ENCODE results near the gene EXOC4. TPM values are rescaled to one million over a fixed set of nuclear protein-coding genes. Genes with fewer than 3 reads are reported as not detected.

EXOC4 gene
- total RNA-seq, 3 donors from 2014 or later: 23.9 to 30.4 (median 26.0) TPM

GRCh38 chr7:134041477-134041876 lies 788.6 kb downstream of the EXOC4 start:
- no peaks in the 10 kb centered on the region for H3K9me3 Mint-ChIP-seq
- ATAC-seq: no peak
- H3K36me3 Mint-ChIP-seq (ENCODE audit: insufficient read depth): peaks cover 29% of the 10 kb centered on the region
- H3K4me1 Mint-ChIP-seq (ENCODE audit: low read depth): no peaks in the 10 kb centered on the region
- no peak for DNase-seq
- no peaks in the 10 kb centered on the region for H3K27me3 Mint-ChIP-seq (ENCODE audit: low read depth)
- H3K4me3 Mint-ChIP-seq: no peak overlapping the region

- H3K27me3 Mint-ChIP-seq (ENCODE audit: low read depth): no peaks in the 10 kb centered on the region
- no peak for DNase-seq
- H3K4me1 Mint-ChIP-seq (ENCODE audit: low read depth): no peaks in the 10 kb centered on the region
- no peaks in the 10 kb centered on the region for H3K9me3 Mint-ChIP-seq
- H3K36me3 Mint-ChIP-seq (ENCODE audit: insufficient read depth): peaks cover 25% of the 10 kb centered on the region
- H3K4me3 Mint-ChIP-seq: no peak overlapping the region
- ATAC-seq: no peak
Measured at GRCh38 chr7:134042307-134042706, 789.4 kb downstream of the EXOC4 start.

GRCh38 chr7:134044682-134045081 lies 791.8 kb downstream of the EXOC4 start:
- H3K27me3 Mint-ChIP-seq (ENCODE audit: low read depth): no peaks in the 10 kb centered on the region
- DNase-seq: no peak
- no peak overlapping the region for H3K4me3 Mint-ChIP-seq
- no peak for ATAC-seq
- no peaks in the 10 kb centered on the region for H3K4me1 Mint-ChIP-seq (ENCODE audit: low read depth)
- peaks cover 27% of the 10 kb centered on the region for H3K36me3 Mint-ChIP-seq (ENCODE audit: insufficient read depth)
- H3K9me3 Mint-ChIP-seq: no peaks in the 10 kb centered on the region

- ATAC-seq: no peak
- Mint-ChIP-seq H3K4me3 (no peak overlapping the region), H3K4me1 (ENCODE audit: low read depth) (no peaks in the 10 kb centered on the region), H3K9me3 (no peaks in the 10 kb centered on the region), H3K27me3 (ENCODE audit: low read depth) (no peaks in the 10 kb centered on the region), H3K36me3 (ENCODE audit: insufficient read depth) (peaks cover 24% of the 10 kb centered on the region)
- no peak for DNase-seq
Measured at GRCh38 chr7:134045716-134046115, 792.8 kb downstream of the EXOC4 start.

- Mint-ChIP-seq H3K9me3 (no peaks in the 10 kb centered on the region), H3K4me3 (no peak overlapping the region), H3K4me1 (ENCODE audit: low read depth) (no peaks in the 10 kb centered on the region)
Measured at GRCh38 chr7:134046594-134047128, 793.8 kb downstream of the EXOC4 start.

GRCh38 chr7:134047675-134048074 lies 794.8 kb downstream of the EXOC4 start:
- H3K4me3 Mint-ChIP-seq: no peak overlapping the region
- H3K9me3 Mint-ChIP-seq: no peaks in the 10 kb centered on the region
- ATAC-seq: no peak
- no peaks in the 10 kb centered on the region for H3K27me3 Mint-ChIP-seq (ENCODE audit: low read depth)
- DNase-seq: no peak
- no peaks in the 10 kb centered on the region for H3K4me1 Mint-ChIP-seq (ENCODE audit: low read depth)
- peaks cover 24% of the 10 kb centered on the region for H3K36me3 Mint-ChIP-seq (ENCODE audit: insufficient read depth)

More at GRCh38 chr7:134046594-134047128, 793.8 kb downstream of the EXOC4 start:
- no peak for ATAC-seq
- no peak for DNase-seq
- H3K27me3 Mint-ChIP-seq (ENCODE audit: low read depth): no peaks in the 10 kb centered on the region
- H3K36me3 Mint-ChIP-seq (ENCODE audit: insufficient read depth): peaks cover 24% of the 10 kb centered on the region

GRCh38 chr7:134048166-134048565 lies 795.3 kb downstream of the EXOC4 start:
- Mint-ChIP-seq H3K36me3 (ENCODE audit: insufficient read depth) (peaks cover 22% of the 10 kb centered on the region), H3K27me3 (ENCODE audit: low read depth) (no peaks in the 10 kb centered on the region), H3K4me1 (ENCODE audit: low read depth) (no peaks in the 10 kb centered on the region), H3K4me3 (no peak overlapping the region), H3K9me3 (no peaks in the 10 kb centered on the region)
- no peak for DNase-seq
- ATAC-seq: no peak

GRCh38 chr7:134051020-134051419 lies 798.1 kb downstream of the EXOC4 start:
- ATAC-seq: no peak
- Mint-ChIP-seq H3K9me3 (no peaks in the 10 kb centered on the region), H3K27me3 (ENCODE audit: low read depth) (no peaks in the 10 kb centered on the region), H3K4me3 (no peak overlapping the region), H3K36me3 (ENCODE audit: insufficient read depth) (peaks cover 12% of the 10 kb centered on the region), H3K4me1 (ENCODE audit: low read depth) (no peaks in the 10 kb centered on the region)
- DNase-seq: no peak

- H3K9me3 Mint-ChIP-seq: no peaks in the 10 kb centered on the region
- H3K4me1 Mint-ChIP-seq (ENCODE audit: low read depth): no peaks in the 10 kb centered on the region
- ATAC-seq: no peak
- peaks cover 11% of the 10 kb centered on the region for H3K36me3 Mint-ChIP-seq (ENCODE audit: insufficient read depth)
- no peak for DNase-seq
- H3K27me3 Mint-ChIP-seq (ENCODE audit: low read depth): no peaks in the 10 kb centered on the region
- H3K4me3 Mint-ChIP-seq: no peak overlapping the region
Measured at GRCh38 chr7:134056816-134057215, 803.9 kb downstream of the EXOC4 start.

- Mint-ChIP-seq H3K36me3 (ENCODE audit: insufficient read depth) (peaks cover 12% of the 10 kb centered on the region), H3K27me3 (ENCODE audit: low read depth) (no peaks in the 10 kb centered on the region), H3K9me3 (no peaks in the 10 kb centered on the region), H3K4me1 (ENCODE audit: low read depth) (no peaks in the 10 kb centered on the region), H3K4me3 (no peak overlapping the region)
- DNase-seq (no peak), ATAC-seq (no peak)
Measured at GRCh38 chr7:134058521-134058920, 805.6 kb downstream of the EXOC4 start.

GRCh38 chr7:134058980-134059379 lies 806.1 kb downstream of the EXOC4 start:
- Mint-ChIP-seq H3K4me3 (no peak overlapping the region), H3K36me3 (ENCODE audit: insufficient read depth) (peaks cover 14% of the 10 kb centered on the region), H3K4me1 (ENCODE audit: low read depth) (no peaks in the 10 kb centered on the region), H3K27me3 (ENCODE audit: low read depth) (no peaks in the 10 kb centered on the region), H3K9me3 (no peaks in the 10 kb centered on the region)
- ATAC-seq: no peak
- no peak for DNase-seq

- peaks cover 19% of the 10 kb centered on the region for H3K36me3 Mint-ChIP-seq (ENCODE audit: insufficient read depth)
- no peaks in the 10 kb centered on the region for H3K9me3 Mint-ChIP-seq
- no peak for DNase-seq
- ATAC-seq: no peak
- no peak overlapping the region for H3K4me3 Mint-ChIP-seq
- H3K27me3 Mint-ChIP-seq (ENCODE audit: low read depth): no peaks in the 10 kb centered on the region
- no peaks in the 10 kb centered on the region for H3K4me1 Mint-ChIP-seq (ENCODE audit: low read depth)
Measured at GRCh38 chr7:134059921-134060320, 807.0 kb downstream of the EXOC4 start.

GRCh38 chr7:134060874-134061273 lies 808.0 kb downstream of the EXOC4 start:
- H3K36me3 Mint-ChIP-seq (ENCODE audit: insufficient read depth): peaks cover 25% of the 10 kb centered on the region

GRCh38 chr7:134062460-134062859 lies 809.6 kb downstream of the EXOC4 start:
- H3K9me3 Mint-ChIP-seq: no peaks in the 10 kb centered on the region
- DNase-seq (no peak), ATAC-seq (no peak)
- H3K4me1 Mint-ChIP-seq (ENCODE audit: low read depth): no peaks in the 10 kb centered on the region
- H3K4me3 Mint-ChIP-seq: no peak overlapping the region
- peaks cover 32% of the 10 kb centered on the region for H3K36me3 Mint-ChIP-seq (ENCODE audit: insufficient read depth)
- H3K27me3 Mint-ChIP-seq (ENCODE audit: low read depth): no peaks in the 10 kb centered on the region

More at GRCh38 chr7:134060874-134061273, 808.0 kb downstream of the EXOC4 start:
- H3K4me3 Mint-ChIP-seq: no peak overlapping the region
- H3K4me1 Mint-ChIP-seq (ENCODE audit: low read depth): no peaks in the 10 kb centered on the region
- no peaks in the 10 kb centered on the region for H3K27me3 Mint-ChIP-seq (ENCODE audit: low read depth)
- ATAC-seq (no peak), DNase-seq (no peak)
- no peaks in the 10 kb centered on the region for H3K9me3 Mint-ChIP-seq

GRCh38 chr7:134065415-134065814 lies 812.5 kb downstream of the EXOC4 start:
- DNase-seq: no peak
- H3K27me3 Mint-ChIP-seq (ENCODE audit: low read depth): no peaks in the 10 kb centered on the region
- H3K9me3 Mint-ChIP-seq: no peaks in the 10 kb centered on the region
- H3K4me1 Mint-ChIP-seq (ENCODE audit: low read depth): no peaks in the 10 kb centered on the region
- H3K36me3 Mint-ChIP-seq (ENCODE audit: insufficient read depth): peaks cover 34% of the 10 kb centered on the region
- ATAC-seq: no peak
- H3K4me3 Mint-ChIP-seq: no peak overlapping the region

- peaks cover 29% of the 10 kb centered on the region for H3K36me3 Mint-ChIP-seq (ENCODE audit: insufficient read depth)
- no peaks in the 10 kb centered on the region for H3K27me3 Mint-ChIP-seq (ENCODE audit: low read depth)
- H3K4me1 Mint-ChIP-seq (ENCODE audit: low read depth): no peaks in the 10 kb centered on the region
- H3K4me3 Mint-ChIP-seq: no peak overlapping the region
- DNase-seq (no peak), ATAC-seq (no peak)
- no peaks in the 10 kb centered on the region for H3K9me3 Mint-ChIP-seq
Measured at GRCh38 chr7:134067164-134067563, 814.3 kb downstream of the EXOC4 start.

All from activated T-cell treated with anti-CD3 and anti-CD28 coated beads, Interleukin-2, amount 50 U/mL, for 4 hours (primary cell).